GM21526 (cell line): ENCODE results near the gene HDLBP.
A peak's percentile ranks its signal among the peaks of the same experiment; 100 is the strongest.
"Not testable (repeated sequence)": the region's sequence is repeated elsewhere in the genome, so short reads cannot be mapped to it uniquely, and the experiment has no call there.

ENCODE experiments used
- ATAC-seq: cut with Tn5 transposase; IDR thresholded peaks from one replicate; pipeline ENCODE4 v1.9.1; 2021; ENCODE audit warnings: moderate library complexity; ENCODE audit not compliant: unreplicated experiment, low FRiP score

Gene HDLBP

DNA sequence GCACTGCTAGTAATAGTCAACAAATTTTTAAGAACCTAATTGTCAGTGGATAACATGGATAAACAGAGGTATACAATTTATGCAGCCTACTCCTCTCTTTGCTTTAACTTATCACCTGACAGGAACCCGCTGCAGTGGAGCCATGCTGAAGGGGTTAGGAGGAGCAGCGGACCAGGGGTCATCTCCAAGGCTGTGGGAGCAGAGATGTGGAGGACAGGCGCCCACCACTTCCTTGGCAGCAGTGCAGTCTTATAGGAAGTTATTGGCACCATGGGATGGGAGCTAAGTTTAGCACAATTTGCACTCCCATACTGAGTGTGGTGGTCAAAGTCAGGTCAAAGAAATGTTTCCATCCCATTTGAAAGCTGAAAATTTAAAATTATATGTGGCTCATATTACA lies 35.6 kb downstream of the HDLBP start:
- no peak for ATAC-seq

DNA sequence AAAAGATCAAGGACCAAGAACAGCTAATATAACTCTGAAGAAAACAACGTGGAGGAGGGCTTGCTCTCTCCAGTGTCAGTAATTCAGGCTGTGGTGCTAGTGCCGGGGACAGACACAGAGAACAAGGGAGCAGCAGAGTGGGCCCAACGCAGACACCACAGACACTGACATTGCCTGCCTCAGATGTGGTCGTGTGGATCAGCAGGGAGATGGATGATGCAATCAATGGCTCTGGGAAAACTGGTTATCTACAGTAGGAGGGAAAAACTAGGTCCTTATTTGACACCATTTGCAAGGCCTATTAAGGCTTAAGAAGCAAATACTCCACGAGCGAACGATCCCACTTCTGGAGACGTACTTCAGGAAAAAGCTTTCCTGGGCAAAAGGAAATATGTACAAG lies 36.1 kb downstream of the HDLBP start:
- no peak for ATAC-seq

DNA sequence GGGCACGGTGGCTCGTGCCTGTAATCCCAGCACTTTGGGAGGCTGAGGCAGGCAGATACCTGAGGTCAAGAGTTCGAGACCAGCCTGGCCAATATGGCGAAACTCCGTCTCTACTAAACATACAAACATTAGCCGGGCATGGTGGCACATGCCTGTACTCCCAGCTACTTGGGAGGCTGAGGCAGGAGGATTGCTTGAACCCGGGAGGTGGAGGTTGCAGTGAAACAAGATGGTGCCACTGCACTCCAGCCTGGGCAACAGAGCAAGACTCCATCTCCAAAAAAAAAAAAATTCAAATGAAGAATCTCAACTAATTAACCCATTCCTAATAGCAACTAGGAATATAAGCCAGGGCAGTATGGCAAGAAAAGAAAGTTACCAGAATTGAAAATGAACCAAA lies 37.2 kb downstream of the HDLBP start:
- not testable (repeated sequence) for ATAC-seq

DNA sequence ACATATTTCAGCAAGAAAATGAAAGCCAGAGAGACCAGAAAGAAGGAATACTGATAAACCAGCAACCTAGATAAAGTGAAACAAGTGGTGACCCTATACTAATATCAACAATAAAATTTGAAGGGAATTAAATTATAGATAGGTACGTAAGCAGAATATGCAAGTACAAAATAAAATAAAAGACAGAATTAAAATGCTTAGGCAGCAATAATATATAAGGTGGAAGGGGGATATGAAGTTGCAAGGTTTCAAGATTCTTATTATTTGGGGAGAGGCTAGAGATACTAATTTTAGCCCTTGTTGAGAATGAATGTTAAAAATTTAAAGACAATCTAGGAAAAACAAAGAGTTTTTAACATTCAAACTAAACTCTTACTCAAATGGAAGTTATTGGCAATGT lies 39.6 kb downstream of the HDLBP start:
- ATAC-seq = no peak

DNA sequence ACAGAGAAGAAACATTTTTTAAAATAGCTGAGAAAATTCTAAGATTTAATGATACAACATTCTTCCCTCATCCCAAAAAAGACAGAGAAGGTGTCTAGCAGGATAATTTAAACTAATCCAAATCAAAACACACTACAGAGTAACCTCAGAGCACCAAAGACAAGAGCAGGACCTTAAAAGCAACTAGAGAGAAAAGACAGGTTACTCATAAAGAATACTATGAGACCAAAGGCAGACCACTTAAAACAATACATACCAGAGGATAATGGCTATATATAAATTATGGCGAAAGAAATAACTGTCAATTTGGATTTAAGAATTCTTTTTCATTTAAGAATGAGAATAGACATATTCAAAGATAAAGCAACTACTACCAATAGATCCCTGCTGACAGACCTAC lies 40.0 kb downstream of the HDLBP start:
- no peak for ATAC-seq

DNA sequence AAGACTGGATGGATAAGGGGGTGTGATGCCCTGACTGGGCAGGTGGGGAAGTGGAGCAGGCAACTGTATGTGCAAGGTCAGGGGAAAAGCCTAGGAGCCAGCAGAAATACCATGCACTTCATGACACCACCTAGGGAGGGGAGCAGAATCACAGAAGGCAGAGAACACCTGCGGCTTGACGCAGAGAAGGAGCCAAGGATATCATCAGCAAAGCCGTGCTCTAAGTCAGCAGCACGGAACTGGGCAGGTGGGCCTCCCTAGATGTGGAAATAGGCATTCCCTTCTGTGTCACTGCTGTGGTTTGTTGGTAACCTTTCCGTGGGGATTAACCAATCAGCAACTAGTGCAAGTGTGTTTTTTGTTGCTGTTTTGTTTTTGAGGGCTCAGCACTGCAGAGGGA lies 41.3 kb downstream of the HDLBP start:
- no peak for ATAC-seq

DNA sequence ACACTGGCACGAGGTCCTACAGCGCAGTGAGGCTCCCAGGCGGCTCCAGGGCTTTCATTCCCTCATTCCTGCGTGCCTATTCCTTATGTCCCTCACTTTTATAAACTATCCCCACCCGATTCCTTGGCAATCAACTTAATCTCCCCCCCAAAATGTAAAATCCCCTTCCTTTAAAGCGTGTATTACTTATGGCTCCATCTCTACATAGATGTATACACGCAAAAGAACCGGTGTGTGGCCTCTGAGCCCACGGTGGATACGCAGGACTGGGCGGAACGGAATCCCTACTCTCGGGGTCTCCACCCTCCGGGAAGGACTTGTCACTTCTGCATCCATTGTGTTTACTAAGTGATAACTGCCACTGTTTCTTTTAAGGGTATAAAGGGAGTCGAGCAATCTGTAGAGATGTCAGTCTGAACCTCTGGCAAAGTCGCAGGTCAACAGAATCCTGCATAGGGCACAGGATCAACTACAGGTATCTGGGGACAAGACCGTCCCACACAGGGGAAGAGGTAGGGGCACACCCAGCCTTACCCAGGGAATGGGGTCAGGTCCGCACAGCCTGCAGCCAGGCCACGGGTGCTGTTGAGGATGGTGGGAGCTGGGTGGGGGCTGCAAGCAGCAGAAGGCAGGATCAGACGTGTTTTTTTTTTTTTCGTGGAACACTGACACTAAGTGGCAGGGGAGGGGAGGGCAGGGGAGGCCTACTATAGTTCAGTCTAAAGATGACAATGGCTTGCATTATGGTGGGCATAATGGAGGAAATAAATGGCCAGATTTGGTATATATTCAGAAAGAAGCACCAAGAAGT lies 42.1 kb downstream of the HDLBP start:
- no peak for ATAC-seq

DNA sequence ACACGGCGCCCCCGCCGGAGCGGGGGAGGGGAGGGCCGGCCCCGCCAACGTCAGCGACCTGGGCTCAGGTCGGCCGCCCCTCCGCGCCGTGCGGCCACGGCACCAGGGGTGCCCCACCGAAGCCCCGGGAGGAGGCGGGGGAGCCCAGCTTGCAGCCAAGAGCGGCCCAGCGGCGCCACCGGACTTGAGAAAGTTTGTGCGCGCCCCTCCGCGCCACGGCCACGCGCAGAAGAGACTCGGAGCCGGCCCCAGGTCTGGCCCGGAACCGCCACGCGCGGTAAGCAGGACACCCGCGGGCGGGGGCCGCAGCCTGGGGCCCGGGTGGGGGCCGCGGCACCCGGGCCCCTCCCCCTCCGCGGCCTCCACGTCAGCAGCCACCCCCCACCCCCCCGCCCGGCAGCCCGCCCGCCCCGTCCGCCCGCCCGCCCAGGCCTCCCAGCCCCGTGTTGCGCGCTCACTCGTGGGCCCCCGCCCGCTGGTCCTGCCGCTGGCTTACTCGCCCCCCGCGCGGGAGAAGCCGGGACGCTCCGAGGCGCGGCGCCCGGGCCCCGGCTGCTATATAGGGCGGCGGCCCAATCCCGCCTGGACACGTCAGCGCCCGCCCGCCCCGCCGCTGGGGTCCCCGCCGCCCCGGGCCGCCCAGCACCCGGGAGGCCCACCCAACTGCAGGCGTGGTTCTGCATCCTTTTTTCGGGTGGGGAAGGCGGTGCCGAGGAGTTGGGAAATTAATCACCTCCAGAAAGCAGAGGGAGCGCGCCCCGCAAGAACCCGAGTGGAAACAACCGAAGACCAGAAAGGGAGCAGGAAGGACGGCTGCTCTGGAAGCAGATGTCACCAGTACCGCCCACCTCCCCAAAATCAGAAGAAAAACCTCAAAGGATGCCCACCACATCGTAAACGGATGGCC lies 42.9 kb downstream of the HDLBP start:
- peak; percentile 43 for ATAC-seq

DNA sequence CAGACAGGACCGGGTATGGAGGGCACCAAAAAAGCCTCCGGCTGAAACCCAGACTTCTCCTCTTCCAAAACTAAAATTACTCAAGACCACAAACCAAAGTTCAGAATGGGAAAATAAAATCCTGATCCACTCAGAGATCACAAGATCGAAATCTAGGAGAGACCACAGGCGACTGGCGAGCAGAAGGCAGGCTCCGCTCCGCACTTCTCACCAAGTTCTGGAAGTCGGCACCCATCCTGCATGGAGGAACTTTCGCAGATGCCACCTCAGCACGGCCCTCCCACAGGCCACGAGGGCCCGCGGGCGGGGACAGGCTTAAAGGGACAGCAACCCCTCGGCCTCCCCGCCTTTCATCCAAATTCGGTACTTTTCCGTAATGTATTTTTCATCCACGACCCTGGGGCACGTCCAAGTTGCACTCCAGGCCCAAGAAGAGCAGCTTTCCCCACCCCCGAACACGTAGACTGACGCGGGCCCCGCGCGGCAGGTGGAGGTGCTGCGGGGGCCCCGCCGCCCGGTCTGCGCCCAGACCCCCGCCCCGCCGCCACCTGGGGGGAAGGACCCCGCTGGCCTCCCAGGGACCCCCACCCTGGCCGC lies 43.7 kb downstream of the HDLBP start:
- ATAC-seq = peak; percentile 39

DNA sequence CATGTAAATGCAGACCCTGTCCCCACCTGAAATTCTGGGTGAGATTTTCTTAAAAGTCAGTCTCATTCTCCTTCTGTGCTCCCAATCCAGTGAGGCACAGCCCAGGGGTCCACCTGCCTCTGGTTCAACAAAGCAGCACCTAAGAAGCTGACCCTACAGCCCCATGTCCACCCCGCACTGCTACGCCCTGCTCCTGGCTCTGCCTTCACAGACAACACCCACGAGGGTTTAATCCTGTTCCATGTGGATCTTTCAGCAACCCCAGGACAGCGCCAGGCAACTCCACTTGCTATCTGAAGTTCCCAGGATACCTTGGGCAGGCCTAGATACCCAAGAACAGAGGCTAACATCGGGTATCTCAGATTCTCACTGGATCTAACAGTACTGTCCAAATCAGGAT lies 44.9 kb downstream of the HDLBP start:
- ATAC-seq = no peak

DNA sequence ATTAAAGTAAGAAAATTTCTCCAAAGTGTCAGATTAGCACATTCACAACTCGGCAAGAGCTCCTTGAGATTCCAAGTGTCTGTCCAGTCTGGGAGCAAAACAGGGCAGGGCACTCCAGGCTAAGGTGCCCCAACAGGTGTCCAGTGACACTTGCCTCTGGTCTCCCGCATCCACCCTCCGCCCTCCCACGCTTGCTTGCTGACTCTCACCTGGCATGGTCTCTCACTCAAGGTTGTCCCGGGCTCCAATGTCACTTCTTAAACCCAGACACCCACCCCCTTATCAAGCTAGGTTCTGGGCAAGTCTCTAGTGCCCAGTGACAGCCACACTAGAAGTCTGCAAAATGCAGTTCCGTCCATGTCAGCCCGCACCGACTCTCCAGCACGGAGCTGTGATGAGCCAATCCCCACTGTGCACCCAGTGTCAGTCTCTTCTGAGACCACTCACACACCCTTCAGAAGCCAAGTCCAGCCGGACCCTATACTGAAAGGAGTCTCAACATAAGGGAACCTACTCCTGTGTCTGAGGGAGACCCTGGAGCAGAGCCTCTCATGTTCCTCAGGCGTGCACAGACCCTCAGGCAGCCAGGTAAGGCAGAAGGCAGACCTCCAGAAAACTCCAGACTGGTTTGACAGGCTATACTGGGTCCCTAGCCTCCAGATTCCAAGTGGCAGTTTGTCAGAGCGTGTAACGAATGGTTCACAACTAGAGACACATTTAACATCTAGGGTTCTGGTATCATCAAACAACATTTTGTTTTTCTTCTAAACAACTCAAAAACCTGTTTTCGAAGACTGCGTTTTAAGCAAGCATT lies 45.6 kb downstream of the HDLBP start:
- ATAC-seq = no peak

DNA sequence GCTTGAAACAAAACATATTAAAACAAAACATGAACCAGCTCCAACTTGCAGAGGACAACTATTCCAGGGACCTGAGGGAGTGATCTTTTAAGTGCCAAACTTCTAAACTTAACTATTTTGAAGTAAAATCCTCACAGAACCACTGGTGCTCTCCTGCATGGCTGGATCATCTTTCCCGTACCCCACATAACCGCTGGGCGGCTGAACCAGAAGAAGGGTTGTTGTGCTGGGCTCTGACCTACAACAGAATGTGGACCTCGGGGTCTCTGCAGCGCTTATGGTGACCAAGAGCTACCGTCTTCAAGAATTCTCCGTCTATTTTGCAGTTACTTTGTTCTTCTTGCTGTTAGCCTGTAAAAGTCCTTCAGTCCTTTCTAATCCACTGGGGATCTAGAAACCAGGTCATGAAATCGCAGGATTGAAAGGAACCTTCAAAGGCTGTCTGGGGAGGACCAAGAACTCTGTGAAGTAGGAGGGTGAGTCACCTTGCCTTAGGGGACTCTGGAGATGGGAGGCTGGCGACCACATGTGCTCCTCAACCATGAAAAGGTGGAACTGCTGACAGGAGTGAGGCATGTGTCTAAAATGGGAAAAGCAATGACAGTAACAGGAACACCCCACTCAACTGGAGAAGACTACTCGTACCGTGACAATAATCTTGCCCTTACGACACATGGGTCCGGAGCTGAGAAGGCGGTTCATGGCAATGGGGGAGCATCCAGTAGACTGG lies 46.6 kb downstream of the HDLBP start:
- ATAC-seq = no peak

DNA sequence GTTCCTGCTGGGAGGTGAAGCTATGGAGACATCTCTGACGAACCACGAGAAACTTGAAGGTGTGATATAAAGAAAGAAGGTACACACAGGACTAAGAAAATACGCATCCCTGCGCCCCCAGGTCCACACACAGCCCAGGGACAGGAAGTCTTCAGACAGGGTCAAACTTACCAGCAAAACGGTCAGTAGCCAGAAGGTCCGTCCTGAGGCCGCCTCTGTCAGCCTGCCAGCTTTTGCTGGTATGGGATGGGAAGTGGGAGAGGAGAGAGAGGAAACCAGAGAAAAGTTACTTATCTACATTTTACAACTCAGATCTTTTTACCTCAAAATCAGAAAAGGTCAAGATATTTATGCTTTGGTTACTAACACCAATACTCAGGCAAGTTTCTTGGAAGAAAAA lies 47.2 kb downstream of the HDLBP start:
- no peak for ATAC-seq

DNA sequence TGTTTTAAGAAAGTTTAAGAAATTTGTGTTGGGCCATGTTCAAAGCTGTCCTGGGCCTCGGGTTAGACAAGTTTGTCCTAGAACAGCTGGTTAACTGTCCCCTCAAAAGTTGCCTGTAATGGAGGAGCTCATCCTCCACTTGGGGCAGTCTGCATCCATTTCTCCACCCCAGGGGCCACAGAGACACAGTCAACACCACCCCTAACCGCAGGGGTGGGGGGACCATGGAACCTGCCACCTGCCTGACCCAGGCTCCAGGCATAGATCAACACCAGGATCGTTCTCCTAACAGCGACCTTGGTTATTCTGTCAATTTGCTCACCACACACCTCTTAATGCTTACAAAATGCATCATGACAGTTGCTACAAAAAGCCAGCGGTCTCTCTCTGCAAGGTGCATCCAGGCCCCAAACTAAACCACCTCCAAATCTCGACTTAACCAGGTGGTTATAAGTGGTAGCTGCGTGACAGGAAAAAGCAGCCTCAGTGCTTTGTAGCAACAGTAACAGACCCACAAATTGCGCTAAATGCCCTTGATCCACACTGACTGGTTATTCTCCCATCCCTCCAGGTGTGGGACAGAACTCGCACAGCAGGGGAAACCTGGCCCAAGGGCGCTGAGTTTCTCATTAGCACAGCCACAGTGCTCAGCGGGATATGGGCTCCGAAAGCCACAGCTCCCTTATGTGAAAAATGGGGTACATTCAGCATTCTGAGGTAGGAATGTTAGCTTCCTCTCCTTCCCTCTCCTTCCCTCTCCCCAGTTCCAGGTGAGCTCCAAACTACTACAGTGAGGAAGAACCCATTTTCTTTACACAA lies 48.0 kb downstream of the HDLBP start:
- ATAC-seq = no peak

DNA sequence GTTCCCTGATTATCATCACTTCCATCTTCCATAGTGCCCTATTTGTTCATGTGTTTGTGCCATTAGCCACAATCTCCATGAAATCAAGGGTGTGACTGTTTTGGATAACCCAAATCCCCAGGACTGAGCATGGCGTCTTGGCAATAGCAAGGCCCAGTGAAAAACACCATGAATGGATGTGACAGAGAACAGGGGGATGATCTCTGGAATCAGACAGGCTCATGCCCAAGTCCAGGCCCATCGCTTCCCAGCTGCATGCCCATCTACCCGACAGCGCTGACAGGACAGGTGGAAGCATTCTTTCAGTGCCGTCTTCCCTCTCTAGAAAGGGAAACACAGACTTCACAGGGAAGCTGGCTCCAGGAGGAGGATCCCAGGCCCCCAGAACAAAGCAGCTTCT lies 50.0 kb downstream of the HDLBP start:
- no peak for ATAC-seq

DNA sequence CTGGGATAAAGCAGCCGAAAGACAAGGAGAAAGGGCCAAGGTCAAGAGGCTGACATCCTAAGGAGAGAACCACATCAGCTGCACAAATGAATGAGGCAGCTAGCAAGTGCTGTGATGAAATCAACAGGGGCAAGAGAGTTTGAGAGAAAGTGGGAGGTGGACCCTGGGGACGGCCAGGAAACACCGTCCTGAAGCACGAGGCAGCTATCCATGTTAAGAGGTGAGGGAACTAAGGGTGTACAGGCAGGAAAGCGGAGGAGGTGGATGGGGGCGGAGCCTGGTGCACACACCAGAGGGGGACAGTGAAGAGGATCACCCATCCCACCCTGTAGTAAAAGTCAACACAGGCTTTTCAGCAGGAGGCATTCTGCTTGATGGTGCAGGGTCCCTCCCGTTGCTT lies 52.4 kb downstream of the HDLBP start:
- no peak for ATAC-seq

DNA sequence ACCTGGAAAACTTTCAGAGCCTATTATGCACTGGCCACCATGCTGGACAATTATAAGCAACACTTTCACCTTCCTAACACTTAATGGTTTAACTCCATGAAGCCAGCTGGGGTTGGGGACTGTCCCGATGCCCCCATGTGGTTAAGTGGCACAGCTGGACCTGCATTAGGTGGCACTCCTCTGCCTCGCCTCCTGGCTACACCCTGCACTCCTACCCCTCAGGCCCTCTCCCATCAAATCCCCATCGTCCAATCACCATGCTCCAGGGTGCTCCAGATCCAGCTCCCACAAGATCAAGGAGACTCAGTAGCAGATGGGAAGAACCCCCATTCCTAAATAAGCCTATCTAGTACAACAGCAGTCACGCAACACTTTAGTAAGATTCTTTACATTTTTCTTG lies 53.8 kb downstream of the HDLBP start:
- no peak for ATAC-seq

DNA sequence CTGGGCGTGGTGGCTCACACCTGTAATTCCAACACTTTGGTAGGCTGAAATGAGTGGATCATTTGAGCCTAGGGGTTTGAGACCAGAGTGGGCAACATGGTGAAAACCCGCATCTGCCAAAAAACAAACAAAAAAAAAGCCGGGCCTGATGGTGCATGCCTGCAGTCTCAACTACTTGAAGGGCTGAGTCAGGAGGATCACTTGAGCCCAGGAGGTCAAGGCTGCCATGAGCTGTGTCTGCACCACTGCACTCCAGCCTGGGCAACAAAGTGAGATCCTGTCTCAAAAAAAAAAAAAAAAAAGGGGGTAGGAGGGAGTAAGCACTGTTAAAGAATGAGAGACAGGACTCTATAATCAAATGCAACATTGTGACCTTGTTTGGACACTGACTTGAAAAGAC lies 54.6 kb downstream of the HDLBP start:
- no peak for ATAC-seq
